Lung (tissue), 12 donors: ENCODE results near the gene GPATCH3. TPM values are rescaled to one million over a fixed set of nuclear protein-coding genes. Genes with fewer than 3 reads are reported as not detected.
A peak's percentile ranks its signal among the peaks of the same experiment; 100 is the strongest.

Source experiments
- ATAC-seq: fragments of 200-7000 bp; cut with Tn5 transposase; one replicate; pipeline ENCODE4 v1.9.1; 2020; ENCODE audit warnings: moderate number of reproducible peaks; ENCODE audit not compliant: insufficient read depth, low FRiP score
- DNase-seq, 3 donors: peaks; one replicate each; pipeline ENCODE4 v3.0.0-alpha.2; 2013 to 2017
- H3K27ac ChIP-seq, 2 donors: one replicate each; pipeline ENCODE4 v1.5.1; 2013; ENCODE audit warnings: mild to moderate bottlenecking in 2 of 2, moderate library complexity in 2 of 2, control low read depth in 1 of 2, inconsistent platforms in 1 of 2, low read depth in 1 of 2, low read length in 1 of 2
- H3K27me3 ChIP-seq, 3 donors: one replicate each; pipeline ENCODE4 v1.5.1; 2013; ENCODE audit warnings: low read length in 2 of 3; ENCODE audit not compliant: control insufficient read depth in 3 of 3, insufficient read depth in 3 of 3
- H3K36me3 ChIP-seq, 4 donors: one replicate each; pipeline ENCODE4 v1.5.1; 2013; ENCODE audit warnings: low read length in 4 of 4, mild to moderate bottlenecking in 1 of 4, moderate library complexity in 1 of 4; ENCODE audit not compliant: control insufficient read depth in 4 of 4, insufficient read depth in 4 of 4
- H3K4me1 ChIP-seq, 5 donors: one replicate each; pipeline ENCODE4 v1.5.1; 2013; ENCODE audit warnings: low read length in 5 of 5, mild to moderate bottlenecking in 2 of 5, moderate library complexity in 1 of 5; ENCODE audit not compliant: control insufficient read depth in 5 of 5, insufficient read depth in 5 of 5
- H3K4me3 ChIP-seq: one replicate; pipeline ENCODE4 v1.5.1; 2013; ENCODE audit warnings: mild to moderate bottlenecking, control low read depth, moderate library complexity
- H3K9ac ChIP-seq, 2 donors: one replicate each; pipeline ENCODE4 v1.5.1; 2013; ENCODE audit warnings: low read length in 2 of 2, control low read depth in 1 of 2; ENCODE audit not compliant: insufficient read depth in 1 of 2
- H3K9me3 ChIP-seq, 4 donors: one replicate each; pipeline ENCODE4 v1.5.1; 2013; ENCODE audit warnings: low read length in 3 of 4, mild to moderate bottlenecking in 1 of 4, moderate library complexity in 1 of 4; ENCODE audit not compliant: control insufficient read depth in 4 of 4, insufficient read depth in 3 of 4
- WGBS, 2 donors: extraction: QIAGEN DNeasy Blood & Tissue Kit; methylation state at CpG; one replicate each; pipeline ENCODE4 v1.1.7; 2013; 5-methylcytosine and 5-hydroxymethylcytosine counted together
- polyA plus RNA-seq, 2 donors: library from polyadenylated mRNA; stranded (reverse); fragments of 200-250 nt; gene quantifications; one replicate each; pipeline ENCODE4 v1.2.1, GENCODE V29; 2013
- total RNA-seq, 2 donors: library from RNA; depleted of rRNA in 1 of 2; stranded (reverse); fragments of >200 nt in 1 of 2; gene quantifications; one replicate each; pipeline ENCODE4 v1.2.1, GENCODE V29; 2014 to 2021
- TF ChIP-seq, protein P1 (sequence below): IDR thresholded peaks from 2 replicates; pipeline ENCODE4 v1.5.1; 2012; ENCODE audit warnings: mild to moderate bottlenecking; ENCODE audit errors: control extremely low read depth, extremely low read depth
- donor health status: control.
- donor health status: control.
- donor health status: Bipolar disorder and iron deficiency.
- donor health status: healthy.
- donor health status: DM: yes; HTN: yes; CAD: no.

Gene GPATCH3
- total and polyA plus RNA-seq, 4 donors = 10.4 to 17.5 (median 14.1) TPM

DNA sequence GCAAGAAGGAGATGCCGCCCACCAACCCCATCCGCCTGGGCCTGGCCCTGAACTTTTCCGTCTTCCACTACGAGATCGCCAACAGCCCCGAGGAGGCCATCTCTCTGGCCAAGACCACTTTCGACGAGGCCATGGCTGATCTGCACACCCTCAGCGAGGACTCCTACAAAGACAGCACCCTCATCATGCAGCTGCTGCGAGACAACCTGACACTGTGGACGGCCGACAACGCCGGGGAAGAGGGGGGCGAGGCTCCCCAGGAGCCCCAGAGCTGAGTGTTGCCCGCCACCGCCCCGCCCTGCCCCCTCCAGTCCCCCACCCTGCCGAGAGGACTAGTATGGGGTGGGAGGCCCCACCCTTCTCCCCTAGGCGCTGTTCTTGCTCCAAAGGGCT, 36.6 kb downstream of the GPATCH3 start:
- H3K9me3 ChIP-seq = no peaks in the 10 kb centered on the region
- H3K4me3 ChIP-seq = peak overlapping the region; percentile 49
- H3K4me1 ChIP-seq = peaks cover 0 to 12% (median 0%) of the 10 kb centered on the region in 5 donors
- TF ChIP-seq, protein P1, sequence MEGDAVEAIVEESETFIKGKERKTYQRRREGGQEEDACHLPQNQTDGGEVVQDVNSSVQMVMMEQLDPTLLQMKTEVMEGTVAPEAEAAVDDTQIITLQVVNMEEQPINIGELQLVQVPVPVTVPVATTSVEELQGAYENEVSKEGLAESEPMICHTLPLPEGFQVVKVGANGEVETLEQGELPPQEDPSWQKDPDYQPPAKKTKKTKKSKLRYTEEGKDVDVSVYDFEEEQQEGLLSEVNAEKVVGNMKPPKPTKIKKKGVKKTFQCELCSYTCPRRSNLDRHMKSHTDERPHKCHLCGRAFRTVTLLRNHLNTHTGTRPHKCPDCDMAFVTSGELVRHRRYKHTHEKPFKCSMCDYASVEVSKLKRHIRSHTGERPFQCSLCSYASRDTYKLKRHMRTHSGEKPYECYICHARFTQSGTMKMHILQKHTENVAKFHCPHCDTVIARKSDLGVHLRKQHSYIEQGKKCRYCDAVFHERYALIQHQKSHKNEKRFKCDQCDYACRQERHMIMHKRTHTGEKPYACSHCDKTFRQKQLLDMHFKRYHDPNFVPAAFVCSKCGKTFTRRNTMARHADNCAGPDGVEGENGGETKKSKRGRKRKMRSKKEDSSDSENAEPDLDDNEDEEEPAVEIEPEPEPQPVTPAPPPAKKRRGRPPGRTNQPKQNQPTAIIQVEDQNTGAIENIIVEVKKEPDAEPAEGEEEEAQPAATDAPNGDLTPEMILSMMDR = no peak
- ATAC-seq = no peak
- H3K9ac ChIP-seq = no peak overlapping the region
- no peaks in the 10 kb centered on the region for H3K27me3 ChIP-seq
- peak overlapping the region in 1 of 2 donors; percentile 82 for H3K27ac ChIP-seq
- H3K36me3 ChIP-seq = no peaks in the 10 kb centered on the region
- WGBS, 2 donors = 67 to 81% methylated on average over 20 of the region's 20 CpGs
- DNase-seq = no peak

DNA sequence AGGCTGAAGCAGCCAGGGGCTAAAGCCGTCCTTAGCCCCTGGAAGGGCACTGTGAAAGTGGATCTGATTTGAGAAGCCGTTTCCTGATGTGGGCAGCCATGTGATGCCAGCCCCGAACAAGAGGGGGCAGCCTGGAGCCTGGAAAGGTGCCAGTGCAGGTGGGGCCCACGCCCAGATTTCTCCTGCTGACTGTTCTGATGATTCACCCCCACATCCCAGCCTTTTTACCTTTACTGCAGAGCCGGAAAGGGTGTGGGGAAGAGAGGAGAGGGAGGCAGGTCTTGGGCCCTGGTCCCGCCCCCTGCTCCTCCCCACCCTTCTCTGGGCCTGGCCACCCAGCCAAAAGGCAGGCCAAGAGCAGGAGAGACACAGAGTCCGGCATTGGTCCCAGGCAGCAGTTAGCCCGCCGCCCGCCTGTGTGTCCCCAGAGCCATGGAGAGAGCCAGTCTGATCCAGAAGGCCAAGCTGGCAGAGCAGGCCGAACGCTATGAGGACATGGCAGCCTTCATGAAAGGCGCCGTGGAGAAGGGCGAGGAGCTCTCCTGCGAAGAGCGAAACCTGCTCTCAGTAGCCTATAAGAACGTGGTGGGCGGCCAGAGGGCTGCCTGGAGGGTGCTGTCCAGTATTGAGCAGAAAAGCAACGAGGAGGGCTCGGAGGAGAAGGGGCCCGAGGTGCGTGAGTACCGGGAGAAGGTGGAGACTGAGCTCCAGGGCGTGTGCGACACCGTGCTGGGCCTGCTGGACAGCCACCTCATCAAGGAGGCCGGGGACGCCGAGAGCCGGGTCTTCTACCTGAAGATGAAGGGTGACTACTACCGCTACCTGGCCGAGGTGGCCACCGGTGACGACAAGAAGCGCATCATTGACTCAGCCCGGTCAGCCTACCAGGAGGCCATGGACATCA, 37.2 kb downstream of the GPATCH3 start, which contains the start of gene SFN:
Gene SFN, plus strand, starts transcription at position 369 of the 904 bp plus-strand sequence. Its CDS starts 64 bp downstream, at position 433.
- DNase-seq (no peak), ATAC-seq (peak; percentile 42)
- Histone ChIP-seq H3K36me3 (peaks cover 0 to 1% (median 0%) of the 10 kb centered on the region in 4 donors), H3K4me3 (peak within 1 kb of the TSS; percentile 49), H3K9ac (no peak within 1 kb of the TSS), H3K4me1 (peaks cover 0 to 12% (median 0%) of the 10 kb centered on the region in 5 donors), H3K27ac (peak within 1 kb of the TSS in 1 of 2 donors; percentile 82), H3K9me3 (no peaks in the 10 kb centered on the region), H3K27me3 (no peaks in the 10 kb centered on the region)
- TF ChIP-seq, protein P1 = no peak
- WGBS, 2 donors = 71 to 90% methylated on average over 37 of the region's 37 CpGs

DNA sequence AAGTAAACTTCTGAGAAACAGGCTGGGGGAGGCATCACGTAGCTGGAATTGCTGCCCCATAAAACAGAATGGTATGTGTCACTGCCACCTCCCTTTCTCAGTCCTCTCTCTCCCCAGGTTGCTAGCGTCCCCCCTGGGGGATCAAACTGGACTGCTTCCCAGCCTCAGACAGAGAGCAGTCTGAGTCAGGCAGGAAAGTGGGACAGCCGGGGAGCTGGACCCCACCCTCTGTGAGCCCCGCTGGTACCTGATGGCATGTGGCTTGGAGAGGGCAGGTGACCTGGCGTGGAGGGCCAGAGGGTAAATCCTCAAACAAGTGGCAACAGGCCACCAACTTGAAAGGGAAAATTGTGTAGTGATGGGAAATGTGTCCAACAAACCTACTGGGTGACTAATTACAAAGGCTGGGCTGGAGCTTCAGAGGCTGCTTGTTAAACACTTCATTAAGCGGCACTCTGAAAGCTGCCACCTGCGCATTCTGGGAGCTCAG, 38.3 kb downstream of the GPATCH3 start:
- Histone ChIP-seq H3K9ac (no peak overlapping the region), H3K27ac (peak overlapping the region in 1 of 2 donors; percentile 78), H3K4me1 (peaks cover 0 to 12% (median 0%) of the 10 kb centered on the region in 5 donors), H3K36me3 (peaks cover 0 to 1% (median 0%) of the 10 kb centered on the region in 4 donors), H3K27me3 (no peaks in the 10 kb centered on the region), H3K9me3 (no peaks in the 10 kb centered on the region), H3K4me3 (no peak overlapping the region)
- DNase-seq = no peak
- 68 to 85% methylated on average over 7 of the region's 7 CpGs for WGBS, 2 donors
- no peak for ATAC-seq
- TF ChIP-seq, protein P1 = no peak
